22Rv1 (cell line): ENCODE results near the gene PTPN13.

Source experiments
- CTCF ChIP-seq: fragments of 450-650 bp; IDR thresholded peaks from 2 replicates; pipeline ENCODE4 v1.5.1; 2017; ENCODE audit warnings: mild to moderate bottlenecking
- ZFX ChIP-seq: fragments of 450-650 bp; IDR thresholded peaks from 2 replicates; pipeline ENCODE4 v1.6.1; 2017; ENCODE audit warnings: antibody characterized with exemption, borderline replicate concordance

- TF ChIP-seq CTCF: no peak
- no peak for TF ChIP-seq ZFX
Observed at GRCh38 chr4:86606809-86607208, 12.7 kb downstream of the PTPN13 start.
